Hepatocyte (in vitro differentiated cells): Measurements from ENCODE around the gene ADGRV1.

ENCODE experiments used
- CTCF ChIP-seq: fragments of 200-600 bp; sonication (generic); IDR thresholded peaks from 2 replicates; pipeline ENCODE4 v1.5.1; 2016; ENCODE audit warnings: antibody characterized with exemption, mild to moderate bottlenecking; ENCODE audit not compliant: poor library complexity
- EZH2 ChIP-seq: fragments of 200-600 bp; sonication (generic); IDR thresholded peaks from 2 replicates; pipeline ENCODE4 v1.6.1; 2016; ENCODE audit warnings: antibody characterized with exemption, mild to moderate bottlenecking, borderline replicate concordance
- EZH2phosphoT487 ChIP-seq: fragments of 200-600 bp; sonication (generic); IDR thresholded peaks from one replicate; pipeline ENCODE4 v1.6.1; 2018; ENCODE audit warnings: antibody characterized with exemption, mild to moderate bottlenecking, low read depth, moderate library complexity; ENCODE audit not compliant: unreplicated experiment, severe bottlenecking

DNA sequence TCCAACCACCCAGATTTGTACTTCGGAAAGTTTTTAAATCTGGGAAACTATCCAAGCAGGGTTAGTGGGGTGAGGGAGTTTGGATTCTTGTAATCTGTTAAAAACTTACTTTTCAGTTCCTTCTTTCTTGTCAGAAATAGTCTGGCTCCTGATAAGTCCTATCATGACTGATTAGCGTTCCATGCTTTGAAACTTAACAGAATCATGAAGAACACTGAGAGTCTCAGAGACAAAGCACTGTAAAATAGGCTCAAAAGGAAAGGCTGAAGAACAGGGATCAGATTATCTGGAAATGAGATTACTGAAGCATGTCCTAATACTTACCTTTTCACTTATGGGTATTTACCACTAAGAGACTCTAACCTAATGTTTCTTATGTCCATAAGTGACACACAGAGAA, 582.1 kb downstream of the ADGRV1 start:
- TF ChIP-seq CTCF (no peak), EZH2 (no peak), EZH2phosphoT487 (no peak)
